ENCODE data around the gene SPTBN4.

SPTBN4 gene

DNA sequence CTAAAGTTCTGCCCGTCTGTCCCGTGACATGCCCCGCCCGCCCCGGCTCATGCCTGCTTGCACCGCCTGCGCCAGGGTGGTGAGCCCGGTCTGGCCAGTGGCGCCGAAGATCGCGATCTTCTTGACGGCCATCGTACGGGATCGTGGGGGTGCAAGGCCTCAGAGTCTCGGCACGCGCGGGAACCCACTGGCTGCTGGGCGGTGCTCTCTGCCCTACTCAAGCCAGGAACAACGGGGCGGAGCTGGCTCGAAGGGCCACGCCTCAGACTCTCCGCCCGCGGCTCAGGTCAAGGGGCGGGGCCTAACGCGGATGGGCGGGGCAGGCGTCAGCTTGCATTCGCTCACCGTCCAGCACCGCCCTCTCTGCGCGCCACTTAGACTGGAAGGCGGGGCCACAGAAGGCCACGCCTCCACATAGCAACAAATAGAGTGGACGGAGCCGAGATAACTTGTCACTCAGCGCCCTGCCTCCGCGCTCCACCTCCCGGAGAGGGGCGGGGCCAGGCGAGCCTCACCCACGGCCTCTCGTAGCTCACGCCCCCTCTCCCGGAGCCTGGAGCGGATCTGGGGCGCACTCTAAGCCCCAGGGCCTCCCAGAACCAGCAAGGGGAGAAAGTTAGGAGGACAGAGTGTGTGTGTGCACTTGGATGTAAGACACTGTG is 1.1 kb upstream of the SPTBN4 start, which contains the start of gene BLVRB (continued):
- TF ChIP-seq ZNF518A (tag by site-specific recombination; conservative IDR thresholded peaks at IDR 0.05; ENCODE audit: low read depth) (no peak), ATF2 (tag by site-specific recombination; IDR thresholded peaks at IDR 0.05; ENCODE audit: low read depth) (no peak), ZNF16 (tag by site-specific recombination; IDR thresholded peaks at IDR 0.05; ENCODE audit: low read depth) (no peak), ZNF621 (tag by site-specific recombination; IDR thresholded peaks at IDR 0.05) (no peak), ZNF610 (tag by site-specific recombination; IDR thresholded peaks at IDR 0.05; ENCODE audit: borderline replicate concordance) (no peak), ZNF157 (tag by site-specific recombination; IDR thresholded peaks at IDR 0.05) (no peak; the same call in 1 of the 2 replicates), CTCF (tag by site-specific recombination; IDR thresholded peaks at IDR 0.05) (no peak), ZNF114 (tag by site-specific recombination; IDR thresholded peaks at IDR 0.05) (no peak), ZNF266 (tag by site-specific recombination; IDR thresholded peaks at IDR 0.05; ENCODE audit: low read depth) (no peak), HOXA7 (CRISPR knock-in tag; IDR thresholded peaks at IDR 0.05; ENCODE audit: borderline replicate concordance) (no peak), KLF1 (tag by site-specific recombination; IDR thresholded peaks at IDR 0.05) (peak; percentile 98), HOXC10 (CRISPR knock-in tag; IDR thresholded peaks at IDR 0.05) (no peak), EGR2 (tag by site-specific recombination; IDR thresholded peaks at IDR 0.05; ENCODE audit: low read depth) (peak; percentile 88), ZNF76 (tag by site-specific recombination; IDR thresholded peaks at IDR 0.05; ENCODE audit: borderline replicate concordance, low read depth) (peak; percentile 58; the same call in 1 of the 2 replicates), GLI2 (tag by site-specific recombination; IDR thresholded peaks at IDR 0.05; ENCODE audit: borderline replicate concordance, low read depth) (no peak), ZBTB26 (tag by site-specific recombination; optimal IDR thresholded peaks at IDR 0.05) (peak; percentile 71), ZNF585B (tag by site-specific recombination; IDR thresholded peaks at IDR 0.05) (no peak), ZNF146 (tag by site-specific recombination; IDR thresholded peaks at IDR 0.05) (no peak), ZFHX2 (tag by site-specific recombination; conservative IDR thresholded peaks at IDR 0.05) (peak; percentile 95), ZNF837 (tag by site-specific recombination; IDR thresholded peaks at IDR 0.05) (no peak), ZNF426 (tag by site-specific recombination; IDR thresholded peaks at IDR 0.05) (no peak), TCF7L2 (IDR thresholded peaks at IDR 0.05; ENCODE audit: borderline replicate concordance, low read depth, low read length) (no peak), ZNF785 (tag by site-specific recombination; IDR thresholded peaks at IDR 0.05) (no peak)
- TF ChIP-seq, protein P1, sequence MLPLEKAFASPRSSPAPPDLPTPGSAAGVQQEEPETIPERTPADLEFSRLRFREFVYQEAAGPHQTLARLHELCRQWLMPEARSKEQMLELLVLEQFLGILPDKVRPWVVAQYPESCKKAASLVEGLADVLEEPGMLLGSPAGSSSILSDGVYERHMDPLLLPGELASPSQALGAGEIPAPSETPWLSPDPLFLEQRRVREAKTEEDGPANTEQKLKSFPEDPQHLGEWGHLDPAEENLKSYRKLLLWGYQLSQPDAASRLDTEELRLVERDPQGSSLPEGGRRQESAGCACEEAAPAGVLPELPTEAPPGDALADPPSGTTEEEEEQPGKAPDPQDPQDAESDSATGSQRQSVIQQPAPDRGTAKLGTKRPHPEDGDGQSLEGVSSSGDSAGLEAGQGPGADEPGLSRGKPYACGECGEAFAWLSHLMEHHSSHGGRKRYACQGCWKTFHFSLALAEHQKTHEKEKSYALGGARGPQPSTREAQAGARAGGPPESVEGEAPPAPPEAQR (tag by site-specific recombination; IDR thresholded peaks at IDR 0.05) = no peak
- TF ChIP-seq, protein P2, sequence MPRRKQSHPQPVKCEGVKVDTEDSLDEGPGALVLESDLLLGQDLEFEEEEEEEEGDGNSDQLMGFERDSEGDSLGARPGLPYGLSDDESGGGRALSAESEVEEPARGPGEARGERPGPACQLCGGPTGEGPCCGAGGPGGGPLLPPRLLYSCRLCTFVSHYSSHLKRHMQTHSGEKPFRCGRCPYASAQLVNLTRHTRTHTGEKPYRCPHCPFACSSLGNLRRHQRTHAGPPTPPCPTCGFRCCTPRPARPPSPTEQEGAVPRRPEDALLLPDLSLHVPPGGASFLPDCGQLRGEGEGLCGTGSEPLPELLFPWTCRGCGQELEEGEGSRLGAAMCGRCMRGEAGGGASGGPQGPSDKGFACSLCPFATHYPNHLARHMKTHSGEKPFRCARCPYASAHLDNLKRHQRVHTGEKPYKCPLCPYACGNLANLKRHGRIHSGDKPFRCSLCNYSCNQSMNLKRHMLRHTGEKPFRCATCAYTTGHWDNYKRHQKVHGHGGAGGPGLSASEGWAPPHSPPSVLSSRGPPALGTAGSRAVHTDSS (tag by site-specific recombination; IDR thresholded peaks at IDR 0.05) = no peak
- TF ChIP-seq, protein P3, sequence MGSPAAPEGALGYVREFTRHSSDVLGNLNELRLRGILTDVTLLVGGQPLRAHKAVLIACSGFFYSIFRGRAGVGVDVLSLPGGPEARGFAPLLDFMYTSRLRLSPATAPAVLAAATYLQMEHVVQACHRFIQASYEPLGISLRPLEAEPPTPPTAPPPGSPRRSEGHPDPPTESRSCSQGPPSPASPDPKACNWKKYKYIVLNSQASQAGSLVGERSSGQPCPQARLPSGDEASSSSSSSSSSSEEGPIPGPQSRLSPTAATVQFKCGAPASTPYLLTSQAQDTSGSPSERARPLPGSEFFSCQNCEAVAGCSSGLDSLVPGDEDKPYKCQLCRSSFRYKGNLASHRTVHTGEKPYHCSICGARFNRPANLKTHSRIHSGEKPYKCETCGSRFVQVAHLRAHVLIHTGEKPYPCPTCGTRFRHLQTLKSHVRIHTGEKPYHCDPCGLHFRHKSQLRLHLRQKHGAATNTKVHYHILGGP (tag by site-specific recombination; IDR thresholded peaks at IDR 0.05) = no peak

Measured in HEK293 (cell line).